Activated naive CD4-positive, alpha-beta T cell treated with anti-CD3 and anti-CD28 coated beads, Interleukin-2, amount 50 U/mL, for 72 hours (primary cell): ENCODE measurements around the gene DYRK1B. TPM values are rescaled to one million over a fixed set of nuclear protein-coding genes. Genes with fewer than 3 reads are reported as not detected.

Experiments
- ATAC-seq, 2 donors: fragments of 150-1000 bp; cut with Tn5 transposase; 2 replicates each; pipeline ENCODE4 v1.10.0; 2021; ENCODE audit warnings: mild to moderate bottlenecking in 2 of 2, moderate library complexity in 2 of 2
- DNase-seq, 2 donors: peaks; one replicate each; pipeline ENCODE4 v3.0.0; 2021 to 2022; ENCODE audit warnings: low spot score in 2 of 2
- H3K27ac Mint-ChIP-seq, 2 donors: one replicate each; pipeline ENCODE4 v1.8.0; 2022; ENCODE audit warnings: mild to moderate bottlenecking in 2 of 2, mixed read lengths in 2 of 2
- H3K36me3 Mint-ChIP-seq, 2 donors: one replicate each; pipeline ENCODE4 v1.8.0; 2022; ENCODE audit warnings: mixed read lengths in 2 of 2
- H3K9me3 Mint-ChIP-seq, 2 donors: one replicate each; pipeline ENCODE4 v1.8.0; 2022; ENCODE audit warnings: mixed read lengths in 2 of 2
- total RNA-seq, 2 donors: library from RNA; stranded (reverse); gene quantifications; one replicate each; pipeline ENCODE4 v1.2.3, GENCODE V29; 2022

DYRK1B gene
- total RNA-seq, 2 donors from 2014 or later = 8.9 to 10.3 TPM

GRCh38 chr19:39841041-39841440, 7.1 kb upstream of the DYRK1B start:
- no peak for DNase-seq
- Mint-ChIP-seq H3K27ac (peak overlapping the region in 1 of 2 donors; percentile 47), H3K36me3 (peaks cover 32 to 51% of the 10 kb centered on the region in 2 donors), H3K9me3 (no peaks in the 10 kb centered on the region)
- ATAC-seq = no peak

GRCh38 chr19:39840492-39840891, 6.5 kb upstream of the DYRK1B start:
- no peaks in the 10 kb centered on the region for H3K9me3 Mint-ChIP-seq
- peaks cover 26 to 45% of the 10 kb centered on the region in 2 donors for H3K36me3 Mint-ChIP-seq
- peak overlapping the region in 1 of 2 donors; percentile 90 for H3K27ac Mint-ChIP-seq
- no peak for ATAC-seq
- peak in 1 of 2 donors; percentile 42 for DNase-seq

GRCh38 chr19:39839678-39840327, 5.8 kb upstream of the DYRK1B start:
- Mint-ChIP-seq H3K27ac (peak overlapping the region; percentile 64 to 96), H3K36me3 (peaks cover 20 to 41% of the 10 kb centered on the region in 2 donors), H3K9me3 (no peaks in the 10 kb centered on the region)
- ATAC-seq (no peak), DNase-seq (peak in 1 of 2 donors; percentile 53)

- no peaks in the 10 kb centered on the region for H3K9me3 Mint-ChIP-seq
- H3K36me3 Mint-ChIP-seq = peaks cover 18 to 38% of the 10 kb centered on the region in 2 donors
- no peak for ATAC-seq
- H3K27ac Mint-ChIP-seq = peak overlapping the region in 1 of 2 donors; percentile 40
- no peak for DNase-seq
Observed at GRCh38 chr19:39838569-39838968, 4.6 kb upstream of the DYRK1B start.

GRCh38 chr19:39837978-39838377, 4.0 kb upstream of the DYRK1B start:
- peak overlapping the region in 1 of 2 donors; percentile 68 for H3K27ac Mint-ChIP-seq
- no peaks in the 10 kb centered on the region for H3K9me3 Mint-ChIP-seq
- no peak for ATAC-seq
- H3K36me3 Mint-ChIP-seq = peaks cover 18 to 35% of the 10 kb centered on the region in 2 donors
- DNase-seq = no peak

GRCh38 chr19:39834287-39834841, 402 bp upstream of the DYRK1B start:
- H3K27ac Mint-ChIP-seq = peak overlapping the region; percentile 86 to 87
- no peak for DNase-seq
- no peak for ATAC-seq

GRCh38 chr19:39833160-39833463, 850 bp downstream of the DYRK1B start:
- Mint-ChIP-seq H3K27ac (peak overlapping the region; percentile 76 to 92), H3K9me3 (no peaks in the 10 kb centered on the region), H3K36me3 (peaks cover 22 to 27% of the 10 kb centered on the region in 2 donors)
- DNase-seq = no peak
- no peak for ATAC-seq

More at GRCh38 chr19:39834287-39834841, 402 bp upstream of the DYRK1B start:
- H3K9me3 Mint-ChIP-seq = no peaks in the 10 kb centered on the region
- peaks cover 25 to 31% of the 10 kb centered on the region in 2 donors for H3K36me3 Mint-ChIP-seq

- Mint-ChIP-seq H3K27ac (peak overlapping the region; percentile 76 to 92), H3K36me3 (peaks cover 18 to 21% of the 10 kb centered on the region in 2 donors), H3K9me3 (no peaks in the 10 kb centered on the region)
- DNase-seq = no peak
- ATAC-seq = no peak
Observed at GRCh38 chr19:39832341-39833083, 1.4 kb downstream of the DYRK1B start.

GRCh38 chr19:39831679-39832078, 2.3 kb downstream of the DYRK1B start:
- Mint-ChIP-seq H3K27ac (peak overlapping the region in 1 of 2 donors; percentile 59), H3K9me3 (no peaks in the 10 kb centered on the region), H3K36me3 (peaks cover 18 to 20% of the 10 kb centered on the region in 2 donors)
- ATAC-seq (no peak), DNase-seq (no peak)

GRCh38 chr19:39830847-39831246, 3.1 kb downstream of the DYRK1B start:
- Mint-ChIP-seq H3K36me3 (peaks cover 18 to 20% of the 10 kb centered on the region in 2 donors), H3K9me3 (no peaks in the 10 kb centered on the region), H3K27ac (peak overlapping the region; percentile 24 to 59)
- no peak for ATAC-seq
- DNase-seq = no peak

- Mint-ChIP-seq H3K27ac (no peak overlapping the region), H3K9me3 (no peaks in the 10 kb centered on the region), H3K36me3 (peaks cover 18 to 20% of the 10 kb centered on the region in 2 donors)
- ATAC-seq = no peak
- DNase-seq = no peak
Observed at GRCh38 chr19:39830406-39830805, 3.6 kb downstream of the DYRK1B start.

GRCh38 chr19:39829702-39830275, 4.2 kb downstream of the DYRK1B start:
- ATAC-seq (no peak), DNase-seq (no peak)
- H3K27ac Mint-ChIP-seq = no peak overlapping the region
- peaks cover 17% of the 10 kb centered on the region in 2 donors for H3K36me3 Mint-ChIP-seq
- H3K9me3 Mint-ChIP-seq = no peaks in the 10 kb centered on the region

GRCh38 chr19:39828654-39829032, 5.3 kb downstream of the DYRK1B start:
- DNase-seq (no peak), ATAC-seq (no peak)
- no peaks in the 10 kb centered on the region for H3K9me3 Mint-ChIP-seq
- peaks cover 8% of the 10 kb centered on the region in 2 donors for H3K36me3 Mint-ChIP-seq
- peak overlapping the region in 1 of 2 donors; percentile 2 for H3K27ac Mint-ChIP-seq

- H3K27ac Mint-ChIP-seq = no peak overlapping the region
- DNase-seq (no peak), ATAC-seq (no peak)
- H3K36me3 Mint-ChIP-seq = peaks cover 8% of the 10 kb centered on the region in 2 donors
- H3K9me3 Mint-ChIP-seq = no peaks in the 10 kb centered on the region
Observed at GRCh38 chr19:39828015-39828653, 5.8 kb downstream of the DYRK1B start.

- no peak overlapping the region for H3K27ac Mint-ChIP-seq
- H3K9me3 Mint-ChIP-seq = no peaks in the 10 kb centered on the region
- DNase-seq = no peak
- no peak for ATAC-seq
- H3K36me3 Mint-ChIP-seq = peaks cover under 1 to 2% of the 10 kb centered on the region in 2 donors
Observed at GRCh38 chr19:39827216-39827615, 6.7 kb downstream of the DYRK1B start.

GRCh38 chr19:39826311-39826945, 7.5 kb downstream of the DYRK1B start:
- Mint-ChIP-seq H3K27ac (no peak overlapping the region), H3K9me3 (no peaks in the 10 kb centered on the region), H3K36me3 (no peaks in the 10 kb centered on the region)
- DNase-seq = no peak
- no peak for ATAC-seq
